Activated CD4-positive, alpha-beta T cell treated with anti-CD3 and anti-CD28 coated beads, Interleukin-2, amount 10 ng/mL, durations not matched to agents 24 days and 14 days (primary cell): ENCODE data around the gene WFIKKN2. TPM values are rescaled to one million over a fixed set of nuclear protein-coding genes. Genes with fewer than 3 reads are reported as not detected.
A peak's percentile ranks its signal among the peaks of the same experiment; 100 is the strongest.
"Not testable (repeated sequence)": the region's sequence is repeated elsewhere in the genome, so short reads cannot be mapped to it uniquely, and the experiment has no call there.

Source experiments
- DNase-seq: peaks from one replicate; pipeline ENCODE4 v3.0.0; 2022
- H3K27ac Mint-ChIP-seq: one replicate; pipeline ENCODE4 v1.8.0; 2022; ENCODE audit warnings: mild to moderate bottlenecking, mixed read lengths
- H3K27me3 Mint-ChIP-seq: one replicate; pipeline ENCODE4 v1.8.0; 2022; ENCODE audit warnings: mixed read lengths
- H3K36me3 Mint-ChIP-seq: one replicate; pipeline ENCODE4 v1.8.0; 2022; ENCODE audit warnings: low read depth, mild to moderate bottlenecking, mixed read lengths
- H3K4me1 Mint-ChIP-seq: one replicate; pipeline ENCODE4 v1.8.0; 2021; ENCODE audit warnings: mixed read lengths
- H3K4me3 Mint-ChIP-seq: one replicate; pipeline ENCODE4 v1.8.0; 2022; ENCODE audit warnings: mild to moderate bottlenecking, moderate library complexity, mixed read lengths
- H3K9me3 Mint-ChIP-seq: one replicate; pipeline ENCODE4 v1.8.0; 2021; ENCODE audit warnings: mixed read lengths
- intact Hi-C: fragments of 100-400 bp; cut with micrococcal nuclease; formaldehyde crosslinking; loops from one replicate; pipeline ENCODE4 v1.15.1; 2023
- total RNA-seq: library from RNA; stranded (reverse); gene quantifications from 2 replicates; pipeline ENCODE4 v1.2.3, GENCODE V29; 2022

WFIKKN2 gene
- total RNA-seq, 1 donor from 2014 or later: not detected

- no peaks in the 10 kb centered on the region for H3K9me3 Mint-ChIP-seq
- DNase-seq: no peak
- H3K27ac Mint-ChIP-seq: no peak overlapping the region
- intact Hi-C loops: loop anchor here (2.0 kb wide), 1 partner anchor 20 kb away; no protein-coding TSS in a partner anchor
- no peaks in the 10 kb centered on the region for H3K4me1 Mint-ChIP-seq
- no peaks in the 10 kb centered on the region for H3K36me3 Mint-ChIP-seq
- H3K4me3 Mint-ChIP-seq: no peak overlapping the region
- H3K27me3 Mint-ChIP-seq: peaks cover 2% of the 10 kb centered on the region
Measured at GRCh38 chr17:50802609-50803571, 32.5 kb upstream of the WFIKKN2 start.

GRCh38 chr17:50803676-50804075, 31.7 kb upstream of the WFIKKN2 start:
- Mint-ChIP-seq H3K36me3 (no peaks in the 10 kb centered on the region), H3K9me3 (no peaks in the 10 kb centered on the region), H3K27me3 (peaks cover 2% of the 10 kb centered on the region), H3K4me1 (no peaks in the 10 kb centered on the region), H3K4me3 (no peak overlapping the region), H3K27ac (no peak overlapping the region)
- intact Hi-C loops: loop anchor here (2.0 kb wide), 1 partner anchor 21 kb away; no protein-coding TSS in a partner anchor
- DNase-seq: no peak

GRCh38 chr17:50804749-50805475, 30.5 kb upstream of the WFIKKN2 start:
- not testable (repeated sequence) for DNase-seq, H3K27ac Mint-ChIP-seq, H3K9me3 Mint-ChIP-seq

GRCh38 chr17:50805486-50805885, 29.9 kb upstream of the WFIKKN2 start:
- DNase-seq: no peak
- no peak overlapping the region for H3K4me3 Mint-ChIP-seq
- H3K27me3 Mint-ChIP-seq: peaks cover 5% of the 10 kb centered on the region
- H3K27ac Mint-ChIP-seq: no peak overlapping the region
- H3K9me3 Mint-ChIP-seq: no peaks in the 10 kb centered on the region
- no peaks in the 10 kb centered on the region for H3K4me1 Mint-ChIP-seq
- no peaks in the 10 kb centered on the region for H3K36me3 Mint-ChIP-seq
- intact Hi-C loops: no loop called here

More at GRCh38 chr17:50804749-50805475, 30.5 kb upstream of the WFIKKN2 start:
- H3K4me1 Mint-ChIP-seq, intact Hi-C loops, H3K27me3 Mint-ChIP-seq, H3K4me3 Mint-ChIP-seq, H3K36me3 Mint-ChIP-seq: not testable (repeated sequence)

- intact Hi-C loops: no loop called here
- peaks cover 2% of the 10 kb centered on the region for H3K27me3 Mint-ChIP-seq
- no peaks in the 10 kb centered on the region for H3K9me3 Mint-ChIP-seq
- H3K4me3 Mint-ChIP-seq: no peak overlapping the region
- H3K27ac Mint-ChIP-seq: no peak overlapping the region
- no peaks in the 10 kb centered on the region for H3K4me1 Mint-ChIP-seq
- no peak for DNase-seq
- H3K36me3 Mint-ChIP-seq: no peaks in the 10 kb centered on the region
Measured at GRCh38 chr17:50806141-50806643, 29.2 kb upstream of the WFIKKN2 start.

DNA sequence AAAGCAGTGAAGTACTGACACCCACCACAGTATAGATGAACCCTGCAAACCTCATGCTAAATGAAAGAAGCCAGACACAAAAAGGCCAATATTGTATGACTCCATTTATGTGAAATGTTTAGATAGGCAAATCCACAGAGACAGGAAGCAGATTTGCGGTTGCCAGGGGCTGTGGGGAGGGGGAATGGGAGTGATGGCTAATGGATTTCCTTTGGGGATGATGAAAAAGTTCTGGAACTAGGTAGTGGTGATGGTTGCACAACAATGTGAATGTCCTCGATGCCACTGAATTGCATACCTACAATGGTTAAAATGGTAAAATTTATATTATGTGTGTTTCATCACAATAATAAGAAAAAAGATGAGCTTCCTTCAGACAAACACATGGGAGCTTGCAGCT, 28.4 kb upstream of the WFIKKN2 start:
- H3K27ac Mint-ChIP-seq: no peak overlapping the region
- DNase-seq: no peak
- no peaks in the 10 kb centered on the region for H3K4me1 Mint-ChIP-seq
- H3K36me3 Mint-ChIP-seq: no peaks in the 10 kb centered on the region
- H3K4me3 Mint-ChIP-seq: no peak overlapping the region
- intact Hi-C loops: no loop called here
- H3K9me3 Mint-ChIP-seq: no peaks in the 10 kb centered on the region
- peaks cover 4% of the 10 kb centered on the region for H3K27me3 Mint-ChIP-seq

DNA sequence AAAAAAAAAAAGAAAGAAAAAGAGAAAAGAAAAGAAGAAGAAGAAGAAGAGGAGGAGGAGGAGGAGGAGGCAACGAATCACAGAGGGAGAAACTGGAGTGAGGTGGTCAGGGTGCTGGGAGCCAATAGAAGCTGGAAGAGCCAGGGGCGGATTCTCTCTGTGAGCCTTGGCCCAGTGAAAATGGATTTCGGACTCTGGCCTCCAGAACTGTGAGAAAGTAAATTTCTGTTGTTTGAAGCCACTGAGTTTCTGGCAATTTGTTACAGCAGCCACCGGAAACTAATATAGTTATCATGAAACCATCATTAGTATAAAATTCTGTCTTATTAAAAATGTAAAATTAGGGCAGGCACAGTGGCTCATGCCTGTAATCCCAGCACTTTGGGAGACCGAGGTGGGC, 27.7 kb upstream of the WFIKKN2 start:
- no peak for DNase-seq
- no peaks in the 10 kb centered on the region for H3K9me3 Mint-ChIP-seq
- H3K27me3 Mint-ChIP-seq: peaks cover 4% of the 10 kb centered on the region
- H3K27ac Mint-ChIP-seq: no peak overlapping the region
- H3K36me3 Mint-ChIP-seq: no peaks in the 10 kb centered on the region
- intact Hi-C loops: no loop called here
- no peaks in the 10 kb centered on the region for H3K4me1 Mint-ChIP-seq
- H3K4me3 Mint-ChIP-seq: no peak overlapping the region

DNA sequence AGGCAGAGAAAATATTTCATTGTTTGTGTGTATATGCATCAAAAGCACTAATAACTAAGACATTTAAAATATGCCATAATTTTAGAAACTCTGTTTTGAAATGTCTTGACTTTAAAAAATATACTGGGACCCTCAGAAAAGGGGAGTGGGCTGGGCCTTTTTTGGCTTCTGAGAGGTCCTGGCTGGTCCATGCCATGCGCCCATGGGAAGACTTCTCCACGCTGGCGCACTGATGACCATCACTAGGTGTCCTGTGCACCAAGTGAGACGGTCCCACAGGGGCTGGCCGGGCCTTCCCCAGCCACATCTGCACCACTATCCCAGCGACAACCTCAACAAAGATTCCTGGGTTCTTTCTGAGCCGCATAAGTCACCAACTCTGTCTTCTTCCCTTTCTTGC, 27.0 kb upstream of the WFIKKN2 start:
- Mint-ChIP-seq H3K36me3 (no peaks in the 10 kb centered on the region), H3K9me3 (no peaks in the 10 kb centered on the region), H3K27ac (no peak overlapping the region), H3K27me3 (peaks cover 4% of the 10 kb centered on the region), H3K4me3 (no peak overlapping the region), H3K4me1 (no peaks in the 10 kb centered on the region)
- intact Hi-C loops: no loop called here
- no peak for DNase-seq

DNA sequence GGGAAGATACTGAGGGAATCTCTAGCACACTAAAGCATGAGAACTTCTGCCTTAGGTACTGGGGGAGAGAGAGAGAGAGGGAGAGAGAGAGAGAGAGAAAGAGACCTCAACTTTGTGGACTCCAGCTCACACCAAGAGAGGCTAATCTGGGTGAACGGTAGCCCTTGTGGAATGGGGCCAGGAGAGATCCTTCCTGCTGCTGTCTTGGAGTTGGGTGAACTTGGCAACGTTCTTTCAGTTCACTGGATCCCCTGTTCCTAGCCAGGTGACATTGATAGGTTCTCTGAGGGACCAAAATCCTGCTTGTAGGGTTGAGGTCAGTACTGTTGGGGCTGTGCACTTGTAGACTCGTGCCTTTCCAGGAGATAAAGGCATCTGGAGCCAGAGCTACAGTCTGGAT, 26.5 kb upstream of the WFIKKN2 start:
- H3K27me3 Mint-ChIP-seq: peaks cover 7% of the 10 kb centered on the region

GRCh38 chr17:50813583-50813982, 21.8 kb upstream of the WFIKKN2 start:
- Mint-ChIP-seq H3K4me1 (peaks cover 2% of the 10 kb centered on the region), H3K27ac (no peak overlapping the region), H3K36me3 (no peaks in the 10 kb centered on the region), H3K9me3 (no peaks in the 10 kb centered on the region), H3K4me3 (no peak overlapping the region), H3K27me3 (peaks cover 25% of the 10 kb centered on the region)
- intact Hi-C loops: no loop called here
- DNase-seq: no peak

More for the DNA sequence above, 26.5 kb upstream of the WFIKKN2 start:
- no peak overlapping the region for H3K4me3 Mint-ChIP-seq
- H3K36me3 Mint-ChIP-seq: no peaks in the 10 kb centered on the region
- no peak overlapping the region for H3K27ac Mint-ChIP-seq
- intact Hi-C loops: no loop called here
- H3K9me3 Mint-ChIP-seq: no peaks in the 10 kb centered on the region
- no peak for DNase-seq
- no peaks in the 10 kb centered on the region for H3K4me1 Mint-ChIP-seq

DNA sequence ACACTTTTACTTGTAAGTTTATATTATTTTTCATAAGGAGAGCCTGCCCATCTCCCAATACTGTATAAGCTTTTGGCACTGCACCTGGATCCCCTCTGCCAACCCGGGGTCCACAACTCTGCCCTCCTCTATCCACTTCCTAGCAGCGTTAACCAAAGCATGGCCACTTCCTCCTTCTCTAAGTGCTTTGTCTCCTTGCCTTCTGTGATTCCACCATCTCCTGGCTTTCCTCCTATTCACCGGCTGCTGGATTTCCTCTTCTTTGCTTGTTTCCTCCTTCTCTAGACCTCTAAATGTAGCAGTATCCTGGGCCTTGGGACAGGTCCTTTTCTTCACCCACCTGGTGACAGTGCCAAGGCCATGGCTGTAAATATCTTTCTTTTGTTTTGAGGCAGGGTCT, 20.0 kb upstream of the WFIKKN2 start:
- DNase-seq: no peak
- Mint-ChIP-seq H3K27me3 (peaks cover 26% of the 10 kb centered on the region), H3K4me3 (no peak overlapping the region), H3K27ac (no peak overlapping the region), H3K4me1 (peaks cover 8% of the 10 kb centered on the region), H3K9me3 (no peaks in the 10 kb centered on the region), H3K36me3 (no peaks in the 10 kb centered on the region)
- intact Hi-C loops: loop anchor here (5.0 kb wide), 1 partner anchor 33 kb away; no protein-coding TSS in a partner anchor

DNA sequence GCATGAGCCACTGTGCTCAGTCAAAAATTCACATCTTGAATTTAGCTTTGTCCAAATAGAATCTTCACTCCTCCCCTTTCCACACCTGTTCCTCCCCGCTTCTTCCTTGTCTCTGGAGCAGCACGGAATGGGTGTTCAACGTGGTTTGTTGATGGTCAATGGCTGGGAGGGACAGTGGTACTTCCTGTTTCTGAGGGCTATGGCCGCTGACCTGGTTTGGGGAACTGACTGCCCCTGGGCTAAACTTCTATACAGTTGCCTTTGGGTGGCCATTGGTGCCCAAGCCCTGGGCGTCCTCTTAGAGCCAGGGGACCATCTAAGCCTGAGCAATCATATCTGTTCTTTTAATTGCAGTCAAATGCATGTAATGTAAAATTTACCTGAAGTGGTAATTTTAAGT, 19.1 kb upstream of the WFIKKN2 start:
- Mint-ChIP-seq H3K4me3 (no peak overlapping the region), H3K27ac (no peak overlapping the region), H3K36me3 (no peaks in the 10 kb centered on the region), H3K9me3 (no peaks in the 10 kb centered on the region), H3K4me1 (peaks cover 8% of the 10 kb centered on the region), H3K27me3 (peaks cover 28% of the 10 kb centered on the region)
- intact Hi-C loops: loop anchor here (5.0 kb wide), 1 partner anchor 34 kb away; no protein-coding TSS in a partner anchor
- no peak for DNase-seq

DNA sequence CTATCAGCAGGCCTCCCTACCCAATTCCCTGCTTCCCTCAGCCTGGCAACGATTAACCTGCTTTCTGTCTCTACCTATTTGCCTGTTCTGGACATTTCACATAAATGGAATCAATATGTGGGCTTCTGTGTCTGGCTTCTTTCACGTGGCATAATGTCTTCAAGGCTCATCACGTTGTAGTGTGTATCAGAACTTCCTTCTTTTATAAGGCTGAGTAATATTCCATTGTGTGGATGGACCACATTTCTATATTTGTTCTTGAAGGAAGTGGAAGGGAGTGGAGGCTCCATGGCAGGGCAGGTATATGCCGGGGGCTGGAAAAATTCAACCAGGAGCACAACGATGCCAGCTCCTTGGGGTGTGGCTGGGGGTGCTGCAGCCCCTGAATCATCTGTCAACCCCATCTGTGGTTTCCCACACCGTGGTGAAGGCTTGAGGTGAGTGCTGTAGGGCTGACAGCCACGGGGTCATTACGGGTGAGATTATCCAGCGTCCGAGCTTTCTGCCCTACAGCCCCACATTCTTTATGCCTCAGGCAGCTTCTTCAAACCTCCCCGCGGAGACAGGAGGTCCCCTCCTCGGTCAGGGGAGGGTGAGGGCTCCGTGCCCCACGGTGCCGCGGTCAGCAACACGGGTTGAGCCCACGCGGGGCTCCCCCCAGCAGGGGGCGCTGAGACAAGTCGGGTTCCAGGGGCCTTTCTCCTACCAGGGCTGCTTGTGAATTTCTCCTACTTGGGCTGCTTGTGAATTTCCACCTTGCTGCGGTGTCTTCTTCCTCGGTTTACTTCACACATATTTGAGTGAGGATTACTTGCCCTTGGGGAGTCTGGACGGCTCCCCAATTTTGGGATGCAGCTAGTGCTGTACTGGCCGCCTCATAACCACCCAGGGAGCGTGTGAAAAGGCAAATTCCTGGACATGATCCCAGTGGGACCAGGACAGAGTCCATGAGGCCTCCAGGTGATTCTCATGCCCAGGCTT, 18.3 kb upstream of the WFIKKN2 start:
- Mint-ChIP-seq H3K27ac (no peak overlapping the region), H3K27me3 (peaks cover 30% of the 10 kb centered on the region), H3K36me3 (no peaks in the 10 kb centered on the region), H3K9me3 (no peaks in the 10 kb centered on the region), H3K4me3 (no peak overlapping the region), H3K4me1 (peaks cover 10% of the 10 kb centered on the region)
- peak; percentile 88 for DNase-seq
- intact Hi-C loops: loop anchor here (5.0 kb wide), 1 partner anchor 35 kb away; no protein-coding TSS in a partner anchor
